LHCN-M2 (cell line): ENCODE measurements around the gene LAIR2. TPM values are rescaled to one million over a fixed set of nuclear protein-coding genes. Genes with fewer than 3 reads are reported as not detected.

Source experiments
- DNase-seq: peaks from one replicate; pipeline ENCODE4 v3.0.0-alpha.2; 2012; ENCODE audit warnings: low read depth
- total RNA-seq: library from RNA; depleted of rRNA; stranded (reverse); fragments of >200 nt; gene quantifications from 2 replicates; pipeline ENCODE4 v1.2.3, GENCODE V29; 2014; rRNA removed

The LAIR2 gene
- total RNA-seq, 1 experiment from 2014 or later = not detected

GRCh38 chr19:54534156-54534555 lies 31.5 kb downstream of the LAIR2 start:
- no peak for DNase-seq

GRCh38 chr19:54535601-54536000 lies 33.0 kb downstream of the LAIR2 start:
- DNase-seq = no peak

GRCh38 chr19:54536956-54537355 lies 34.3 kb downstream of the LAIR2 start:
- DNase-seq = no peak

GRCh38 chr19:54541712-54542111 lies 39.1 kb downstream of the LAIR2 start:
- no peak for DNase-seq

- DNase-seq = no peak
Observed at GRCh38 chr19:54548806-54549205, 46.2 kb downstream of the LAIR2 start.

- no peak for DNase-seq
Observed at GRCh38 chr19:54549224-54549623, 46.6 kb downstream of the LAIR2 start.

- DNase-seq = no peak
Observed at GRCh38 chr19:54551293-54551692, 48.7 kb downstream of the LAIR2 start.

GRCh38 chr19:54551950-54552912 lies 49.6 kb downstream of the LAIR2 start:
- DNase-seq = no peak

GRCh38 chr19:54552913-54553310 lies 50.3 kb downstream of the LAIR2 start:
- no peak for DNase-seq

- no peak for DNase-seq
Observed at GRCh38 chr19:54554006-54554405, 51.4 kb downstream of the LAIR2 start.

- no peak for DNase-seq
Observed at GRCh38 chr19:54554896-54555295, 52.3 kb downstream of the LAIR2 start.

- DNase-seq = no peak
Observed at GRCh38 chr19:54556194-54556593, 53.6 kb downstream of the LAIR2 start.

GRCh38 chr19:54558339-54558738 lies 55.7 kb downstream of the LAIR2 start:
- DNase-seq = peak; percentile 27

Other genes with a start within 250 kb of the LAIR2 start
- gene LILRB5, start 245.6 kb upstream of the LAIR2 start, total RNA-seq = not detected in 2 replicates
- not detected in 2 replicates for gene LILRB2, start 221.7 kb upstream of the LAIR2 start, total RNA-seq
- not detected in 2 replicates for gene LILRA5, start 189.7 kb upstream of the LAIR2 start, total RNA-seq
- not detected in 2 replicates for gene LILRA4, start 163.7 kb upstream of the LAIR2 start, total RNA-seq
- not detected in 2 replicates for gene LAIR1, start 137.9 kb upstream of the LAIR2 start, total RNA-seq
- gene TTYH1, start 87.4 kb upstream of the LAIR2 start, total RNA-seq = not detected in 2 replicates
- 35.4 and 36.7 TPM in 2 replicates for gene LENG8, start 53.6 kb upstream of the LAIR2 start, total RNA-seq
- 3.8 and 8.2 TPM in 2 replicates for gene LENG9, start 39.1 kb upstream of the LAIR2 start, total RNA-seq
- 9.2 and 9.5 TPM in 2 replicates for gene CDC42EP5, start 29.5 kb upstream of the LAIR2 start, total RNA-seq
- gene LILRA2, start 71.0 kb downstream of the LAIR2 start, total RNA-seq = not detected in 2 replicates
- not detected in 2 replicates for gene LILRA1, start 90.8 kb downstream of the LAIR2 start, total RNA-seq
- gene LILRB1, start 127.7 kb downstream of the LAIR2 start, total RNA-seq = not detected in 2 replicates
- not detected in 2 replicates for gene LILRB4, start 160.2 kb downstream of the LAIR2 start, total RNA-seq
- gene KIR3DL3, start 221.6 kb downstream of the LAIR2 start, total RNA-seq = not detected in 2 replicates
- not detected in 2 replicates for gene KIR2DL3, start 235.7 kb downstream of the LAIR2 start, total RNA-seq